Measurements from ENCODE around the gene RAB43. TPM values are rescaled to one million over a fixed set of nuclear protein-coding genes. Genes with fewer than 3 reads are reported as not detected.

RAB43 gene
- total RNA-seq, 3 donors from 2014 or later (not counting 1 experiment from before 2014, with no cell fraction given): 36.5 to 47.2 (median 38.3) TPM

DNA sequence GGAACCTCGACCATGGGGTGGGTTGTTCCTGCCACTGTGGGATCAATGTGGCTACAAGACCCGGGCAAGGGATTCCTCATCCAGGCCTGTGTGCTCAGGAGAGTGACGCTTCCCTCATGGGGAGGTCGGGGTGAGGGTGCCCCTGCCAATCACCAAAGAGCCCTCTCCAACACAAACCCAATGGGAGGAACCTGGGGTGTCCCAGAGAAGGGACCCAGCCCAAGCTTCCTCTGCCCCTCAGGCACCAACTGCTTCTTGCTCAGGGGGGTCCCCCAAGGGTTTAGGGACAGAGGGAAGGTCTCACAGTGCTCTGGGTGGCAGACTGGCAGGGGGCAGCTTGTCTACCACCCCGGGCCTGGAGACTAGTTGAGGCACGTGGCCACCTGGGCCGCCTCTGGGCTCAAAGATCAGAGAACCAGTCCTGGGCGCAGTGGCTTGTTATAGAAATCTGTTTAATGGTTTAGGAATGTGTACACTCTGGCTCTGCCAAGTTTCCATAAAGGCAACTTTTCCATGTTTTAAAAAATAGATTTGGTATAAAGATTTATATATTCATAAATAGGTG lies 34.4 kb downstream of the RAB43 start:
- TF ChIP-seq CTCF (IDR thresholded peaks at IDR 0.05): no peak
- Mint-ChIP-seq H3K4me3 (no peak overlapping the region), H3K9me3 (no peaks in the 10 kb centered on the region), H3K27ac (no peak overlapping the region), H3K4me1 (no peaks in the 10 kb centered on the region), H3K27me3 (ENCODE audit: low read depth in 2 of 2) (no peaks in the 10 kb centered on the region), H3K36me3 (no peaks in the 10 kb centered on the region)
- 86% methylated on average over 7 of the region's 8 CpGs for WGBS (ENCODE audit: insufficient coverage)
- intact Hi-C loops (cut with micrococcal nuclease): no loop called here
- Histone ChIP-seq H3K4me1 (ENCODE audit: control insufficient read depth, insufficient read depth, low read length) (no peaks in the 10 kb centered on the region), H3K27ac (ENCODE audit: low read length) (no peak overlapping the region), H3K4me3 (ENCODE audit: low read length) (no peak overlapping the region), H3K36me3 (ENCODE audit: control insufficient read depth, insufficient read depth, low read length) (peaks cover 8% of the 10 kb centered on the region), H3K9me3 (ENCODE audit: control insufficient read depth, insufficient read depth, low read length) (no peaks in the 10 kb centered on the region), H3K27me3 (ENCODE audit: control insufficient read depth, insufficient read depth, low read length) (no peaks in the 10 kb centered on the region)
- DNase-seq: no peak
- ATAC-seq: no peak

DNA sequence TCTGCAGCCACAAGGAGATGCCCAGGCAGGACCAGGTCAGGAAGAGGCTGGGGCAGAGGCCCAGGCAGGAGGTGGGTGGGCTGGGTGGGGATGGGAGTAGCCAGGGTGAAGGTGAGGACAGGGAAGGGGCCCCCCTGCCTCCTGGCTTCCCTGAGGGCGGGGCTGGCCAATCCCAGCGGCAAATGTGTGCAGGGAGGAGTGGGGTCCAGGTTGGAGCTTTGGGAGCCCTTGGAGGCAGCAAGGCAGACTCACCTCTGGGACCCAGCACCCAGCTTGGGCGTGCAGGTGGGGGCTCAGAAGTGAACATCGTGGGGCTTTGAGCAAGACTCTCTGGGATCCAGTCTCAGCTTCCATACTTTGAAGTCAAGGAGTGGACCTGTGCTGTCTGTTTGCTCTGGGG lies 35.8 kb downstream of the RAB43 start:
- Mint-ChIP-seq H3K27me3 (ENCODE audit: low read depth in 2 of 2) (no peaks in the 10 kb centered on the region), H3K9me3 (no peaks in the 10 kb centered on the region), H3K36me3 (no peaks in the 10 kb centered on the region), H3K27ac (peak overlapping the region; percentile 59 to 78), H3K4me3 (no peak overlapping the region), H3K4me1 (peaks cover 6 to 11% of the 10 kb centered on the region in 2 donors)
- intact Hi-C loops (cut with micrococcal nuclease): no loop called here
- Histone ChIP-seq H3K4me3 (ENCODE audit: low read length) (no peak overlapping the region), H3K9me3 (ENCODE audit: control insufficient read depth, insufficient read depth, low read length) (no peaks in the 10 kb centered on the region), H3K36me3 (ENCODE audit: control insufficient read depth, insufficient read depth, low read length) (no peaks in the 10 kb centered on the region), H3K4me1 (ENCODE audit: control insufficient read depth, insufficient read depth, low read length) (no peaks in the 10 kb centered on the region), H3K27ac (ENCODE audit: low read length) (no peak overlapping the region), H3K27me3 (ENCODE audit: control insufficient read depth, insufficient read depth, low read length) (no peaks in the 10 kb centered on the region)
- WGBS (ENCODE audit: insufficient coverage): 97% methylated on average over 4 of the region's 4 CpGs
- no peak for TF ChIP-seq CTCF (IDR thresholded peaks at IDR 0.05)
- ATAC-seq (no peak), DNase-seq (no peak)

- WGBS (ENCODE audit: insufficient coverage): 96% methylated on average over 12 of the region's 12 CpGs
- Histone ChIP-seq H3K9me3 (ENCODE audit: control insufficient read depth, insufficient read depth, low read length) (no peaks in the 10 kb centered on the region), H3K27ac (ENCODE audit: low read length) (no peak overlapping the region), H3K27me3 (ENCODE audit: control insufficient read depth, insufficient read depth, low read length) (no peaks in the 10 kb centered on the region), H3K36me3 (ENCODE audit: control insufficient read depth, insufficient read depth, low read length) (no peaks in the 10 kb centered on the region), H3K4me1 (ENCODE audit: control insufficient read depth, insufficient read depth, low read length) (no peaks in the 10 kb centered on the region), H3K4me3 (ENCODE audit: low read length) (no peak overlapping the region)
- ATAC-seq: no peak
- no peaks in the 10 kb centered on the region for H3K27me3 Mint-ChIP-seq (ENCODE audit: low read depth in 2 of 2)
- H3K4me1 Mint-ChIP-seq: peaks cover 6 to 11% of the 10 kb centered on the region in 2 donors
- no peak for TF ChIP-seq CTCF (IDR thresholded peaks at IDR 0.05)
- H3K9me3 Mint-ChIP-seq: no peaks in the 10 kb centered on the region
- H3K36me3 Mint-ChIP-seq: no peaks in the 10 kb centered on the region
- peak overlapping the region; percentile 59 to 78 for H3K27ac Mint-ChIP-seq
- H3K4me3 Mint-ChIP-seq: no peak overlapping the region
- no peak for DNase-seq
- intact Hi-C loops (cut with micrococcal nuclease): no loop called here
Measured at GRCh38 chr3:129085165-129085715, 36.4 kb downstream of the RAB43 start.

GRCh38 chr3:129084501-129084900 lies 37.1 kb downstream of the RAB43 start:
- peak overlapping the region in 1 of 2 donors; percentile 59 for H3K27ac Mint-ChIP-seq
- intact Hi-C loops (cut with micrococcal nuclease): no loop called here
- no peaks in the 10 kb centered on the region for H3K36me3 Mint-ChIP-seq
- Histone ChIP-seq H3K4me3 (ENCODE audit: low read length) (no peak overlapping the region), H3K9me3 (ENCODE audit: control insufficient read depth, insufficient read depth, low read length) (no peaks in the 10 kb centered on the region), H3K36me3 (ENCODE audit: control insufficient read depth, insufficient read depth, low read length) (no peaks in the 10 kb centered on the region), H3K27me3 (ENCODE audit: control insufficient read depth, insufficient read depth, low read length) (no peaks in the 10 kb centered on the region), H3K4me1 (ENCODE audit: control insufficient read depth, insufficient read depth, low read length) (no peaks in the 10 kb centered on the region), H3K27ac (ENCODE audit: low read length) (no peak overlapping the region)
- no peak for ATAC-seq
- no peak overlapping the region for H3K4me3 Mint-ChIP-seq
- peaks cover 0 to 2% of the 10 kb centered on the region in 2 donors for H3K27me3 Mint-ChIP-seq (ENCODE audit: low read depth in 2 of 2)
- no peak for TF ChIP-seq CTCF (IDR thresholded peaks at IDR 0.05)
- WGBS (ENCODE audit: insufficient coverage): 74% methylated on average over 6 of the region's 6 CpGs
- H3K4me1 Mint-ChIP-seq: peaks cover 6 to 11% of the 10 kb centered on the region in 2 donors
- DNase-seq: no peak
- no peaks in the 10 kb centered on the region for H3K9me3 Mint-ChIP-seq

All from natural killer cell (primary cell).